AG04449 (cell line): ENCODE data around the gene BCAR3.
"Not testable (repeated sequence)": the region's sequence is repeated elsewhere in the genome, so short reads cannot be mapped to it uniquely, and the experiment has no call there.

ENCODE experiments used
- CTCF ChIA-PET: fragments of 350-600 bp; formaldehyde crosslinking; extraction: SDS; loops from one replicate; lab custom pipeline; 2021; ENCODE audit warnings: antibody characterized with exemption; lab: Yijun Ruan, JAX
- POLR2A ChIA-PET: fragments of 400-600, 350-600 bp; formaldehyde crosslinking; extraction: SDS; loops from one replicate; lab custom pipeline; 2020; ENCODE audit warnings: antibody characterized with exemption, inconsistent platforms; lab: Yijun Ruan, JAX
- DNase-seq: peaks from one replicate; pipeline ENCODE4 v3.0.0-alpha.2; 2010; ENCODE audit warnings: low read depth, low spot score
- H3K4me3 ChIP-seq: 2 replicates; pipeline ENCODE4 v1.5.1; 2011; ENCODE audit warnings: low read depth, mild to moderate bottlenecking, control low read depth, low read length
- TF ChIP-seq, protein P1 (sequence below): IDR thresholded peaks from one replicate; pipeline ENCODE4 v1.5.1; 2011; ENCODE audit warnings: mild to moderate bottlenecking, moderate library complexity, low read length, control low read depth, inconsistent platforms; ENCODE audit not compliant: insufficient read depth; ENCODE audit errors: missing control alignments

The BCAR3 gene

DNA sequence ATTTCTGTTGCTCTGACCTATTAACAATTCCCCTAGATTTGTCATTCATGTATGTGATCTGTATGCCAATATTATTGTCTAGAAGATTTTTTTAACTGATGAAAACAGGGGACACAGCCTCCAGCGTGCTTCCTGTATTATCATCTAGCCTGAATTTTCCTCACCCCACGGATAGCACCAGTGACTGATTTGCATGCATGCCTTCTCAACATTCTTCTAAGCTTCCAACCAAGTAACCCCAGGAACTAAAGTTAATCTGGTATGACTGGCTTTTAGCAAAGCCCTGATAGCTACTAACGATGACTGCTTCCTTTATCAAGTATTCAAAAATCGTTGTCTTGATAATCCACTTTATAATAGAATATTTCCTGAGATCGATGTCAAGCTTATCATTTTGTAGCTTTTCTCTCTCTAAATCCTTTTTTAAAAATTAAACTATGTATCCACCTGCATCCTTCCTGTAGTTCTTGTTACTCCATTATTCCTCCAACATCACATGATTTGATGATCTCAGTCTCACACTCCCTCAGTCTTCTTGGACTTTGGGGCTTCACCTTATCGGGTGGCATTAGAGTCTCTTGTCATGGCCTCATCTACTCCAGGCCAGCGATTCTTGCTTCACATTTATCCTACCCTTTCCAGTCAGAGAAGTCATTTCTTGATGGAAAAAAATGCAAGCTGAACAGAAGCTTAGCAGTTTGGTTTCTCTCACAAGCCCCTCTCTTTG lies 19.0 kb downstream of the BCAR3 start:
- CTCF ChIA-PET = interaction anchor here (0.7 to 17.0 kb wide), 11 partner anchors 10 to 225 kb away, joined by 3 to 159 read pairs (median 4); no protein-coding TSS in a partner anchor

DNA sequence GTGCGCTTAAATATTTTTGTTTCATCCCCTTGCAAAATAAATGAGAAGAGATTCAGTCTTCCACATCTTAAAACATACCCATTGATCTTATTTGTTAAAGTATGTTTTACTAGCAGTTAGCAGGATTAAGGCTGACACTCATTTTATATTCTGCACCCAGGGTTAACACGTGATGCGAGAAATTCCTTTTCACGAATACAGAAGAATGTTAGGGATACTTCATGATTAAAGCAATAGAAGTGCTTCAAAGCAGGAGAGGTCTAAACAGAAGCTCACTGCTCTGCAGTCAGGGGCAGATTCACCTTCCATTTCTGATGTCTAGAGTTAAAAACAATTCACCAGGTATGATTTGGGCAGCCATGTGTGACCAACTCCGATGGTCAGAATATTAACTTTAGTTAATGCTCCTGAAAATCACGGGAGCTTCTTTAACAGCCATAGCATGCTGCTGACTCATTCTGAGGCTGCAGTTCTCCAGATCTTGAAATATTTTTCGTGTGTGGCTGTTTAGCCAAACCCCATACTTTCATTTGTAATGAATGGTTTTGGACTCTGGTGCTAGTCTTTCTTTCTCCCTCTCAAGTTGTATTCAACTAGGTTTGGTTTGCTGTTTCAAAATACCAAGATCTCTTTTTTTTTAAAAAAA lies 19.7 kb downstream of the BCAR3 start:
- POLR2A ChIA-PET = interaction anchor here (1.0 kb wide), 2 partner anchors 76 to 152 kb away, joined by 3 to 5 read pairs; no protein-coding TSS in a partner anchor
- DNase-seq = no peak
- TF ChIP-seq, protein P1, sequence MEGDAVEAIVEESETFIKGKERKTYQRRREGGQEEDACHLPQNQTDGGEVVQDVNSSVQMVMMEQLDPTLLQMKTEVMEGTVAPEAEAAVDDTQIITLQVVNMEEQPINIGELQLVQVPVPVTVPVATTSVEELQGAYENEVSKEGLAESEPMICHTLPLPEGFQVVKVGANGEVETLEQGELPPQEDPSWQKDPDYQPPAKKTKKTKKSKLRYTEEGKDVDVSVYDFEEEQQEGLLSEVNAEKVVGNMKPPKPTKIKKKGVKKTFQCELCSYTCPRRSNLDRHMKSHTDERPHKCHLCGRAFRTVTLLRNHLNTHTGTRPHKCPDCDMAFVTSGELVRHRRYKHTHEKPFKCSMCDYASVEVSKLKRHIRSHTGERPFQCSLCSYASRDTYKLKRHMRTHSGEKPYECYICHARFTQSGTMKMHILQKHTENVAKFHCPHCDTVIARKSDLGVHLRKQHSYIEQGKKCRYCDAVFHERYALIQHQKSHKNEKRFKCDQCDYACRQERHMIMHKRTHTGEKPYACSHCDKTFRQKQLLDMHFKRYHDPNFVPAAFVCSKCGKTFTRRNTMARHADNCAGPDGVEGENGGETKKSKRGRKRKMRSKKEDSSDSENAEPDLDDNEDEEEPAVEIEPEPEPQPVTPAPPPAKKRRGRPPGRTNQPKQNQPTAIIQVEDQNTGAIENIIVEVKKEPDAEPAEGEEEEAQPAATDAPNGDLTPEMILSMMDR = no peak
- peak overlapping the region; percentile 32 for H3K4me3 ChIP-seq
- CTCF ChIA-PET = interaction anchor here (0.7 to 17.0 kb wide), 12 partner anchors 11 to 225 kb away, joined by 3 to 159 read pairs (median 4); no protein-coding TSS in a partner anchor

More for the DNA sequence above, 19.0 kb downstream of the BCAR3 start:
- TF ChIP-seq, protein P1 = no peak
- DNase-seq = no peak
- no peak overlapping the region for H3K4me3 ChIP-seq
- POLR2A ChIA-PET = interaction anchor here (1.0 kb wide), 2 partner anchors 76 to 151 kb away, joined by 3 to 5 read pairs; no protein-coding TSS in a partner anchor

- POLR2A ChIA-PET = interaction anchor here (0.5 kb wide), 1 partner anchor 187 kb away, joined by 3 read pairs; no protein-coding TSS in a partner anchor
- H3K4me3 ChIP-seq, DNase-seq: not testable (repeated sequence)
- CTCF ChIA-PET = interaction anchor here (0.9 to 17.0 kb wide), 7 partner anchors 11 to 183 kb away, joined by 3 to 159 read pairs (median 6); no protein-coding TSS in a partner anchor
Observed at GRCh38 chr1:93661341-93661740, 20.3 kb downstream of the BCAR3 start.

DNA sequence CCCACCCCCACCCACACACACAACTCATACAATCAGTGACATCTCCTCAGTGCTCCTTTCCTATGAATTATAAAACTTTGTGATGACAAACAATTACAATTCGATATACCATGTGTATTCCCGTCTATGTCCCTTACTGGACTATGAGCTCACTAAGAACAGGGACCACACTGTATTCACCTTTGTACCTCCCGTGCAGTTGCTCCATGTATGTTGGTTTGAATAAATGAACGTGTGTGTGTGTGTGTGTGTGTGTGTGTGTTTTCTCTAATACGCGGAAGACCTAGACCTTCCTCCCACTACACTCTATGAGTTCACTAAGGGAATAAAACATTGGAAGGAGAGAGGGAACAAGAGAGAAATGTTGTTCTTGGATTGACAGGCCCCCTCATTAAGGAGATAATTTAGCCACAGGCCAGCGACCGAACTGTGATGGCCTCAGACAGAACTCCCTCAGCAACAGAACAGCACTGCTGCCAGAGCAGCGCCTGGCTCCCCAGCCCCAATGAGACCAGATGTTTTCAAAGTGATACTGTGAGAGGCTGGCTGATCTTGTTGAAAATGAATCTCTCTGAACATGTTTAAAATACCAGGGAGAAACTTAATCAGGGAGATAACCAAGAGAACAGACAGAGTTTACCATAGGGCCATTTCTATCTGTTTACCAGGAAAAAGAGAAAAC lies 21.7 kb downstream of the BCAR3 start:
- no peak overlapping the region for H3K4me3 ChIP-seq
- ChIA-PET POLR2A (no interaction called here), CTCF (interaction anchor here (0.7 to 17.0 kb wide), 5 partner anchors 29 to 1016 kb away, joined by 3 to 159 read pairs (median 5); no protein-coding TSS in a partner anchor)
- TF ChIP-seq, protein P1 = no peak
- no peak for DNase-seq

DNA sequence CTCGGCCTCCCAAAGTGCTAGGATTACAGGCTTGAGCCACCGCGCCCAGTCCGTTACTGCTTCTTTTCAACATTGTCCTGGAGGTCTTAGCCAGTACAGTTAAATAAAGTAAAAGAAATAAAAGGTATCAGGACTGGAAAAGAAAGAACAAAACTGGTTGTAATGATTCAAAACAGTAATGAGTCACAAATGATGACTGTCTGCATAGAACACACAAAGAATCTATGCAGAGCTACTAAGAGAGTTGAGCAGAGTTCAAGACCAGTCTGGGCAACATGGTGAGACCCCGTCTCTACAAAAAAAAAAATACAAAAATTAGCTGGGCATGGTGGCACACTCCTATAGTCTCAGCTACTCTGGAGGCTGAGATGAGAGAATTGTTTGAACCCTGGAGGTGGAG lies 23.4 kb downstream of the BCAR3 start:
- ChIA-PET CTCF (interaction anchor here (17.0 kb wide), 1 partner anchor 156 kb away, joined by 159 read pairs; no protein-coding TSS in a partner anchor), POLR2A (interaction anchor here (0.6 to 0.7 kb wide), 2 partner anchors 96 to 312 kb away, joined by 4 read pairs; no protein-coding TSS in a partner anchor)
- H3K4me3 ChIP-seq = no peak overlapping the region
- TF ChIP-seq, protein P1 = no peak
- DNase-seq = no peak

- POLR2A ChIA-PET = no interaction called here
- TF ChIP-seq, protein P1 = no peak
- H3K4me3 ChIP-seq = no peak overlapping the region
- DNase-seq = no peak
- CTCF ChIA-PET = interaction anchor here (1.0 to 2.3 kb wide), 3 partner anchors 13 to 158 kb away, joined by 3 to 11 read pairs (median 11); no protein-coding TSS in a partner anchor
Observed at GRCh38 chr1:93656491-93656890, 25.1 kb downstream of the BCAR3 start.
